K562 (cell line): ENCODE results near the gene TOR1A. TPM values are rescaled to one million over a fixed set of nuclear protein-coding genes. Genes with fewer than 3 reads are reported as not detected.

Experiments used
- ATAC-seq: fragments of 200-7000 bp; cut with Tn5 transposase; 3 replicates; pipeline ENCODE4 v1.9.1; 2020; ENCODE audit warnings: moderate library complexity
- BruUV-seq: library from RNA; stranded (reverse); fragments of 400-500 nt; replicated peaks from 2 replicates; lab custom pipeline; 2021; lab: Mats Ljungman, UMichigan
- CTCF ChIA-PET: fragments of 300-600 bp; formaldehyde crosslinking; extraction: SDS; loops from one replicate; lab custom pipeline; 2021; ENCODE audit warnings: low intra/inter-chr PET ratio; lab: Yijun Ruan, JAX
- POLR2A ChIA-PET: fragments of 300-600, 350-650 bp; sonication (Branson Sonifier 250); formaldehyde crosslinking; extraction: SDS; loops from one replicate; lab custom pipeline; 2021; ENCODE audit warnings: antibody characterized with exemption, inconsistent platforms; lab: Yijun Ruan, JAX
- DNase-seq, 4 experiments: peaks; one replicate each; pipeline versions ENCODE4 v3.0.0 to v3.0.0-alpha.2; 2011 to 2018; ENCODE audit warnings: low spot score in 3 of 4, mixed read lengths in 3 of 4; ENCODE audit errors: extremely low read depth in 1 of 4
- FAIRE-seq: peaks from 2 replicates; lab custom pipeline; 2011; peaks lifted over from hg19 to GRCh38; lab: Jason Lieb, UNC
- H2AFZ ChIP-seq: 2 replicates; pipeline ENCODE4 v1.6.0; 2011; ENCODE audit warnings: low read depth, low read length, control low read depth, inconsistent platforms
- H3K27ac ChIP-seq: fragments of 200-600 bp; 3 replicates; pipeline ENCODE4 v1.8.0; 2011; ENCODE audit warnings: low read depth, mild to moderate bottlenecking, control low read depth, inconsistent platforms, low read length, moderate library complexity, mixed read lengths; ENCODE audit errors: extremely low read depth
- H3K27me3 ChIP-seq, 2 experiments: fragments of 300-600 bp in 1 of 2; 2 replicates in 1 of 2; 3 replicates in 1 of 2; pipeline versions ENCODE4 v1.6.0 to v1.8.0; 2011; ENCODE audit warnings: inconsistent platforms in 2 of 2, low read length in 2 of 2, mild to moderate bottlenecking in 1 of 2, mixed read lengths in 1 of 2, moderate library complexity in 1 of 2; ENCODE audit not compliant: control insufficient read depth in 2 of 2, insufficient read depth in 2 of 2
- H3K36me3 ChIP-seq: fragments of 300-600 bp; 3 replicates; pipeline ENCODE4 v1.8.0; 2011; ENCODE audit warnings: mild to moderate bottlenecking, low read length, inconsistent platforms; ENCODE audit not compliant: control insufficient read depth, insufficient read depth
- H3K4me1 ChIP-seq, 2 experiments: fragments of 200-600 bp in 1 of 2; replicated peaks in 1 of 2; 2 replicates in 1 of 2; 3 replicates in 1 of 2; pipeline versions ENCODE4 v1.5.1 to v1.8.0; 2011; ENCODE audit warnings: inconsistent platforms in 2 of 2, low read length in 2 of 2, mild to moderate bottlenecking in 1 of 2, mixed read lengths in 1 of 2, moderate library complexity in 1 of 2; ENCODE audit not compliant: control insufficient read depth in 2 of 2, insufficient read depth in 2 of 2
- H3K4me2 ChIP-seq: 2 replicates; pipeline ENCODE4 v1.6.1; 2011; ENCODE audit warnings: low read length, control low read depth, inconsistent platforms, mixed read lengths; ENCODE audit not compliant: insufficient read depth
- H3K4me3 ChIP-seq: fragments of 200-600 bp; sonication (generic), shearing (Covaris generic); 2 replicates; pipeline ENCODE4 v1.5.1; 2016; ENCODE audit warnings: control low read depth, inconsistent platforms
- H3K79me2 ChIP-seq: fragments of 200-600 bp; 3 replicates; pipeline ENCODE4 v1.8.0; 2011; ENCODE audit warnings: low read length, inconsistent platforms; ENCODE audit not compliant: control insufficient read depth, insufficient read depth
- H3K9ac ChIP-seq, 2 experiments: 2 replicates each; pipeline versions ENCODE4 v1.6.0 to v1.6.1; 2011; ENCODE audit warnings: low read depth in 2 of 2, low read length in 2 of 2, control low read depth in 1 of 2, inconsistent platforms in 1 of 2, mild to moderate bottlenecking in 1 of 2, mixed read lengths in 1 of 2; ENCODE audit not compliant: insufficient read depth in 1 of 2
- H3K9me1 ChIP-seq: one replicate; pipeline ENCODE4 v1.6.0; 2011; ENCODE audit warnings: inconsistent platforms, mild to moderate bottlenecking, low read length, moderate library complexity; ENCODE audit not compliant: control insufficient read depth, insufficient read depth
- H3K9me3 ChIP-seq: replicated peaks from 2 replicates; pipeline ENCODE4 v1.5.1; 2011; ENCODE audit warnings: low read depth, low read length, inconsistent platforms; ENCODE audit not compliant: control insufficient read depth, insufficient read depth
- H4K20me1 ChIP-seq: replicated peaks from 2 replicates; pipeline ENCODE4 v1.6.1; 2011; ENCODE audit warnings: low read length, inconsistent platforms, mixed read lengths; ENCODE audit not compliant: control insufficient read depth, insufficient read depth
- CLOCK ChIP-seq: fragments of 250-450 bp; sonication (Bioruptor Pico); IDR thresholded peaks from 2 replicates; pipeline ENCODE4 v1.4.0; 2020; ENCODE audit warnings: mild to moderate bottlenecking, moderate library complexity, borderline replicate concordance
- WGBS: fragments of 100-300 bp; shearing (Covaris generic); methylation state at CpG from one replicate; pipeline ENCODE4 v1.1.6; 2016; ENCODE audit warnings: low coverage, mixed read lengths; ENCODE audit not compliant: insufficient coverage; ENCODE audit errors: missing lambda C conversion rate; 5-methylcytosine and 5-hydroxymethylcytosine counted together
- in situ Hi-C: fragments of 300-500 bp; cut with MboI; formaldehyde crosslinking; loops from 4 replicates; pipeline ENCODE4 v1.15.0; 2018; ENCODE audit warnings: inconsistent platforms, mixed read lengths
- intact Hi-C: fragments of 100-400 bp; cut with micrococcal nuclease; formaldehyde crosslinking; loops from 2 replicates; pipeline ENCODE4 v1.14.2; 2022
- polyA plus RNA-seq, 8 experiments: library from polyadenylated mRNA; depleted of rRNA in 4 of 8; stranded (reverse) in 5 of 8; unstranded in 3 of 8; fragments of >200 nt; fragmentation: Nextera tagmentation in 2 of 8; fragmentation: Illumina TruSeq in 1 of 8; extraction: Ambion mirVana in 2 of 8; extraction: Trizol in 1 of 8; gene quantifications; 2 replicates each; pipeline versions ENCODE4 v1.2.1 to v1.2.3, GENCODE V29; 2011 to 2014; ENCODE audit warnings: inconsistent platforms in 1 of 8, missing spikeins in 1 of 8
- total RNA-seq, 7 experiments: library from RNA; depleted of rRNA in 6 of 7; stranded (reverse); fragments of >200 nt in 6 of 7; fragmentation: Illumina TruSeq in 2 of 7; extraction: Trizol in 2 of 7; gene quantifications; 2 replicates each; pipeline versions ENCODE4 v1.2.1 to v1.2.3, GENCODE V29; 2011 to 2021; ENCODE audit warnings: low replicate concordance in 1 of 7

Gene TOR1A
- total and polyA plus RNA-seq, 9 of the 15 experiments (the other 6 are each of a cell fraction or from before 2014, with no cell fraction given): 4.5 to 85.8 (median 51.3) TPM

GRCh38 chr9:129801504-129801903 is 22.4 kb downstream of the TOR1A start:
- Histone ChIP-seq H3K4me2 (no peak overlapping the region), H3K9me1 (no peaks in the 10 kb centered on the region), H3K36me3 (peaks cover 19% of the 10 kb centered on the region; the same call in 2 of the 3 replicates), H3K79me2 (peaks cover 11% of the 10 kb centered on the region), H4K20me1 (peaks cover 7% of the 10 kb centered on the region; the same call in 1 of the 2 replicates), H3K4me3 (no peak overlapping the region), H3K27me3 (peaks cover 0 to 3% of the 10 kb centered on the region in 2 experiments; a peak in 1 of 5 replicates), H2AFZ (no peak overlapping the region), H3K4me1 (peaks cover 7 to 25% of the 10 kb centered on the region in 2 experiments; a peak in 4 of 5 replicates), H3K9ac (peak overlapping the region in 1 of 2 experiments; percentile 76; a peak in 2 of 4 replicates), H3K9me3 (no peaks in the 10 kb centered on the region), H3K27ac (no peak overlapping the region)
- TF ChIP-seq CLOCK (CRISPR knock-in tag): no peak
- ChIA-PET POLR2A (interaction anchor here (0.6 kb wide), 1 partner anchor 12 kb away, joined by 5 read pairs; no protein-coding TSS in a partner anchor), CTCF (no interaction called here)
- DNase-seq (no peak), ATAC-seq (no peak), FAIRE-seq (no peak)
- intact Hi-C loops: no loop called here
- 87% methylated on average over 17 of the region's 17 CpGs for WGBS
- in situ Hi-C loops: no loop called here
- BruUV-seq: no TSS peak
